Spleen (tissue), 7 donors: Measurements from ENCODE around the gene ACBD6.

Source experiments
- CTCF ChIP-seq, 11 experiments: fragments of 200-600 bp in 7 of 11; fragments of 450-650 bp in 4 of 11; sonication (generic) in 4 of 11; IDR thresholded peaks in 8 of 11; conservative IDR thresholded peaks in 3 of 11; 1 replicate in 7 of 11; 2 replicates in 4 of 11; pipeline versions ENCODE4 v1.4.0 to v1.8.0; 2016 to 2021; ENCODE audit warnings: antibody characterized with exemption in 11 of 11, inconsistent platforms in 4 of 11, mild to moderate bottlenecking in 1 of 11
- POLR2AphosphoS5 ChIP-seq, 3 donors: sonication (generic); formaldehyde crosslinking; IDR thresholded peaks; one replicate each; pipeline ENCODE4 v1.5.1; 2017; ENCODE audit warnings: antibody characterized with exemption in 3 of 3
- donor health status: DM: no; HTN: no; CAD: no; lungs with moderate emphysema.
- donor health status: DM: no; HTN: no; CAD: no.
- donor health status: DM: no; HTN: no; CAD: no.

- no peak for TF ChIP-seq CTCF (IDR thresholded peaks at IDR 0.05 in 8 of 11, conservative IDR thresholded peaks at IDR 0.05 in 3 of 11)
- no peak for TF ChIP-seq POLR2AphosphoS5 (IDR thresholded peaks at IDR 0.05)
These were observed 230.8 kb downstream of the ACBD6 start for GRCh38 chr1:180271272-180272255.
